Activated CD8-positive, alpha-beta T cell treated with anti-CD3 and anti-CD28 coated beads for 36 hours (primary cell): ENCODE results near the gene TANC2. TPM values are rescaled to one million over a fixed set of nuclear protein-coding genes. Genes with fewer than 3 reads are reported as not detected.
"Not testable (repeated sequence)": the region's sequence is repeated elsewhere in the genome, so short reads cannot be mapped to it uniquely, and the experiment has no call there.

Experiments
- ATAC-seq: fragments of 200-7000 bp; cut with Tn5 transposase; one replicate; pipeline ENCODE4 v1.10.0; 2021; ENCODE audit warnings: mild to moderate bottlenecking, moderate library complexity
- CTCF ChIA-PET: fragments of 350-600 bp; sonication (Branson Sonifier 250); formaldehyde crosslinking; loops from one replicate; lab custom pipeline; 2021; ENCODE audit warnings: antibody characterized with exemption; lab: Charles Lee
- POLR2A ChIA-PET: fragments of 350-600 bp; sonication (Branson Sonifier 250); formaldehyde crosslinking; loops from one replicate; lab custom pipeline; 2021; ENCODE audit warnings: antibody characterized with exemption; lab: Charles Lee
- DNase-seq: peaks from one replicate; pipeline ENCODE4 v3.0.0-alpha.2; 2020
- H3K27ac Mint-ChIP-seq: one replicate; pipeline ENCODE4 v1.8.0; 2021; ENCODE audit warnings: mild to moderate bottlenecking, mixed read lengths
- H3K27me3 Mint-ChIP-seq: one replicate; pipeline ENCODE4 v1.8.0; 2021; ENCODE audit warnings: mixed read lengths
- H3K36me3 Mint-ChIP-seq: one replicate; pipeline ENCODE4 v1.8.0; 2021; ENCODE audit warnings: low read depth, mixed read lengths
- H3K4me1 Mint-ChIP-seq: one replicate; pipeline ENCODE4 v1.8.0; 2021; ENCODE audit warnings: low read depth, mixed read lengths
- H3K4me3 Mint-ChIP-seq: one replicate; pipeline ENCODE4 v1.8.0; 2021; ENCODE audit warnings: mild to moderate bottlenecking, moderate library complexity, mixed read lengths
- H3K9me3 Mint-ChIP-seq: one replicate; pipeline ENCODE4 v1.8.0; 2021; ENCODE audit warnings: mixed read lengths
- intact Hi-C: fragments of 100-400 bp; cut with micrococcal nuclease; formaldehyde crosslinking; loops from one replicate; pipeline ENCODE4 v1.10.0; 2022
- total RNA-seq, 2 experiments: library from RNA; stranded (reverse); gene quantifications; one replicate each; pipeline ENCODE4 v1.2.3, GENCODE V29; 2021
- TF ChIP-seq, protein P1 (sequence below): fragments of 200-600 bp; IDR thresholded peaks from one replicate; pipeline ENCODE4 v1.8.0; 2022; ENCODE audit warnings: antibody characterized with exemption, mild to moderate bottlenecking

Gene TANC2
- total RNA-seq, 2 experiments from 2014 or later, result 7.9 to 9.6 TPM

GRCh38 chr17:62975206-62975605 lies 9.2 kb downstream of the TANC2 start:
- Mint-ChIP-seq H3K9me3 (peaks cover 3% of the 10 kb centered on the region), H3K4me3 (no peak overlapping the region), H3K4me1 (peaks cover 5% of the 10 kb centered on the region), H3K27me3 (no peaks in the 10 kb centered on the region), H3K36me3 (peaks cover 4% of the 10 kb centered on the region), H3K27ac (no peak overlapping the region)
- POLR2A ChIA-PET, result no interaction called here
- DNase-seq (no peak), ATAC-seq (no peak)
- intact Hi-C loops, result no loop called here
- CTCF ChIA-PET, result interaction anchor here (1.5 kb wide), 1 partner anchor 20 kb away, joined by 4 read pairs; no protein-coding TSS in a partner anchor
- TF ChIP-seq, protein P1, sequence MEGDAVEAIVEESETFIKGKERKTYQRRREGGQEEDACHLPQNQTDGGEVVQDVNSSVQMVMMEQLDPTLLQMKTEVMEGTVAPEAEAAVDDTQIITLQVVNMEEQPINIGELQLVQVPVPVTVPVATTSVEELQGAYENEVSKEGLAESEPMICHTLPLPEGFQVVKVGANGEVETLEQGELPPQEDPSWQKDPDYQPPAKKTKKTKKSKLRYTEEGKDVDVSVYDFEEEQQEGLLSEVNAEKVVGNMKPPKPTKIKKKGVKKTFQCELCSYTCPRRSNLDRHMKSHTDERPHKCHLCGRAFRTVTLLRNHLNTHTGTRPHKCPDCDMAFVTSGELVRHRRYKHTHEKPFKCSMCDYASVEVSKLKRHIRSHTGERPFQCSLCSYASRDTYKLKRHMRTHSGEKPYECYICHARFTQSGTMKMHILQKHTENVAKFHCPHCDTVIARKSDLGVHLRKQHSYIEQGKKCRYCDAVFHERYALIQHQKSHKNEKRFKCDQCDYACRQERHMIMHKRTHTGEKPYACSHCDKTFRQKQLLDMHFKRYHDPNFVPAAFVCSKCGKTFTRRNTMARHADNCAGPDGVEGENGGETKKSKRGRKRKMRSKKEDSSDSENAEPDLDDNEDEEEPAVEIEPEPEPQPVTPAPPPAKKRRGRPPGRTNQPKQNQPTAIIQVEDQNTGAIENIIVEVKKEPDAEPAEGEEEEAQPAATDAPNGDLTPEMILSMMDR, result no peak

GRCh38 chr17:62976643-62977231 lies 10.7 kb downstream of the TANC2 start:
- H3K27me3 Mint-ChIP-seq, H3K27ac Mint-ChIP-seq, ATAC-seq, H3K9me3 Mint-ChIP-seq, H3K4me1 Mint-ChIP-seq, POLR2A ChIA-PET, H3K4me3 Mint-ChIP-seq, CTCF ChIA-PET, DNase-seq, H3K36me3 Mint-ChIP-seq, intact Hi-C loops: not testable (repeated sequence)

GRCh38 chr17:62980842-62981241 lies 14.8 kb downstream of the TANC2 start:
- intact Hi-C loops, result no loop called here
- ATAC-seq (peak; percentile 17), DNase-seq (no peak)
- CTCF ChIA-PET, result interaction anchor here (1.2 to 2.7 kb wide), 3 partner anchors 12 to 426 kb away, joined by 3 to 10 read pairs (median 6); no protein-coding TSS in a partner anchor
- peaks cover 28% of the 10 kb centered on the region for H3K9me3 Mint-ChIP-seq
- POLR2A ChIA-PET, result no interaction called here
- H3K27ac Mint-ChIP-seq, result no peak overlapping the region
- H3K4me3 Mint-ChIP-seq, result no peak overlapping the region
- no peaks in the 10 kb centered on the region for H3K27me3 Mint-ChIP-seq
- TF ChIP-seq, protein P1, result no peak
- H3K4me1 Mint-ChIP-seq, result peaks cover 5% of the 10 kb centered on the region
- H3K36me3 Mint-ChIP-seq, result peaks cover 14% of the 10 kb centered on the region

- TF ChIP-seq, protein P1, result no peak
- ATAC-seq (no peak), DNase-seq (no peak)
- Mint-ChIP-seq H3K36me3 (peaks cover 10% of the 10 kb centered on the region), H3K4me3 (no peak overlapping the region), H3K27me3 (no peaks in the 10 kb centered on the region), H3K4me1 (peaks cover 5% of the 10 kb centered on the region), H3K9me3 (peaks cover 28% of the 10 kb centered on the region), H3K27ac (no peak overlapping the region)
- CTCF ChIA-PET, result interaction anchor here (1.2 to 2.7 kb wide), 3 partner anchors 13 to 425 kb away, joined by 3 to 10 read pairs (median 6); no protein-coding TSS in a partner anchor
- POLR2A ChIA-PET, result no interaction called here
- intact Hi-C loops, result no loop called here
Observed at GRCh38 chr17:62981933-62982332, 15.9 kb downstream of the TANC2 start.

GRCh38 chr17:62984801-62985200 lies 18.8 kb downstream of the TANC2 start:
- DNase-seq, result no peak
- POLR2A ChIA-PET, result interaction anchor here (0.6 kb wide), 1 partner anchor 606 kb away, joined by 4 read pairs; no protein-coding TSS in a partner anchor
- no peak for ATAC-seq
- Mint-ChIP-seq H3K27me3 (no peaks in the 10 kb centered on the region), H3K4me3 (no peak overlapping the region), H3K9me3 (peaks cover 28% of the 10 kb centered on the region), H3K4me1 (peaks cover 4% of the 10 kb centered on the region), H3K36me3 (peaks cover 10% of the 10 kb centered on the region), H3K27ac (no peak overlapping the region)
- intact Hi-C loops, result no loop called here
- CTCF ChIA-PET, result interaction anchor here (2.7 kb wide), 1 partner anchor 11 kb away, joined by 15 read pairs; no protein-coding TSS in a partner anchor
- TF ChIP-seq, protein P1, result no peak
